ENCODE measurements around the gene DOCK1.

DOCK1 gene

DNA sequence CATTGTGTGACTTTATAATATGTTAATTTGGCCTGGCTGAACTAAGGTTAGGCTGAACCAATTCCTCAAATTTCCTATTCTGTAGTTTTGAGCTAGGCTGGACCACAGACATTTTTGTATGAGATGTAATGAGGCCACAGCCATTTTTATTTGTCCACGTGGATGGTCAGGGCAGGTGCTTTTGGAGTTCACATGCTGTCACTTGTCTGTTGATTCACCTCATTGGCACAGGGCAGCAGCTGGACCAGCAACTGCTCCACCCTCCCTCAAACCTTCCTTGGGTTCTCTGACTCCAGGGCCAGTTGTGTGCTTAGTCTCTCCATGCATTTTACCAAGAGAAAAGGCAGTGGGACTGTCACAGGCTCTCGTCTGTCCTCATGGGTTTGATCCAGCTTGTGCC is 567.7 kb downstream of the DOCK1 start:
- in situ Hi-C loops (cut with MboI; ENCODE audit: low sequenced_read_pairs), result no loop called here

DNA sequence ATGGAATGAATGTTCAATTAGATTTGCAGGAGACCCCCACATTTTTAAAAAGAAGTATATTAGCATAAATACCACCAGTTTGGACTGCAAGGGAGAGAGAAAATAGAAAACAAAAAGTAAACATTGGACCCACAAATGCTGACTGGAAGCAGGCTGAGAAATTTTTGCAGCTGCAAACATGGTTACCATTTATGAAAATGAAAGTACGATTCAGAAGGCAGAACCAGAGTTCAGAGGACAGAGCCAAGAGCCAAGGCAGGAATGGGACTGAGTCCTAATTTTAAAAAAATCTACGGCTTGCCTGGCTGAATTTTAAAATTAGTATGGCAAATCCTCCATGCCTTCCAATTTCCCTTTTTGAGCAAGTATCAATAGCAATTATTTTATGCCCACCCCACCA is 569.3 kb downstream of the DOCK1 start:
- in situ Hi-C loops (cut with MboI; ENCODE audit: low sequenced_read_pairs), result no loop called here

DNA sequence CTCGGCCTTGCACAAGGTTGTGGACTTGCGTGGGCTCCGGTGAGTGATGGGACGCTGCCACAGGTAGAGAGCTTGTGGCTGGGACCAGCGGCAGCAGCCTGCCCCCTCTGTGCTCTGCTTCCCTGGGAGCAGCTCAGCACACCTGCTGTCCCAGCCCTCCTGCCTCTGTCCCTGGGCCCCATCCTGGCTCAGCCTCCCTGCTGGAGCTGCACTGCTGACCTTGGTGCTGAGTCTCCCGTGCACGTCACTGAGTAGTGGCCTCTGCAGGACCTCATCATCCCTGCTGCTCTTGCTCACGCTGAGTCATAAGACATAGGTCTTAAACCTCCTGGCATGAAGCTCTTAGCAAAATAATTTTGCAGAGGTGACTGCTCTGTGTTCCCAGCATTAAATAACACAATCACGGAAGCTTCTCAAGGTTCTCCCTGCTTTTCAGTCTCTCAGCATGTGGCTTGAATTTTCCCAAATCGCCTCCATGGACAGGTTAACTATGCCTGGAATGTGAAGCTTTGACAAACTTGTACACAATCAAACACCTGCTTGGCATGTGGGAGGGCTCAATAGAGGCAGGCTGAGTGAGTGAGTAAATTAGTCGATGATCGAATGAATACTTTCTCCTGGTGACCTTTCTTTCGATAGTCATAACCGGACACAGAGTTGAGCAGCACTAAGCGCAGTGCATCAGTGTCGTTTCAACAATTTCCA is 580.1 kb downstream of the DOCK1 start:
- in situ Hi-C loops (cut with MboI; ENCODE audit: low sequenced_read_pairs), result no loop called here

DNA sequence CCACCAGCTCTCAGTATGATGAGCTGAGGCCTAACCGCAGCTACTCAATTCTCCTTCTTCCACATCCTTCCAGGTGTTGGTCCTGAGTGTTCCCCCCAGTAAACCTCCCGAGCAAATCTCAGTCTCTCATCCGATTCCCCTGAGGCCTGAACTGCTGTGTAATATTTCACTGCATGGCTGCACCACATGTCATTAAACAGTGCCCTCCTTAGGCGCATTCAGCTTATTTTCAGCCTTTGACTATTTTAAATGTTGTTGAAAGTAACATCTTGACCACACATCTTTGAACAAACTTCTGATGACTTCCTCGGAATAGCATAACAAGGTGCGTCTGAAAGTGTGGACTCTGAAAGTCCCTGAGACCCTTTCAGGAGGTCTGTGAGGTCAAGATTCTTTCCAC is 581.1 kb downstream of the DOCK1 start:
- in situ Hi-C loops (cut with MboI; ENCODE audit: low sequenced_read_pairs), result no loop called here

DNA sequence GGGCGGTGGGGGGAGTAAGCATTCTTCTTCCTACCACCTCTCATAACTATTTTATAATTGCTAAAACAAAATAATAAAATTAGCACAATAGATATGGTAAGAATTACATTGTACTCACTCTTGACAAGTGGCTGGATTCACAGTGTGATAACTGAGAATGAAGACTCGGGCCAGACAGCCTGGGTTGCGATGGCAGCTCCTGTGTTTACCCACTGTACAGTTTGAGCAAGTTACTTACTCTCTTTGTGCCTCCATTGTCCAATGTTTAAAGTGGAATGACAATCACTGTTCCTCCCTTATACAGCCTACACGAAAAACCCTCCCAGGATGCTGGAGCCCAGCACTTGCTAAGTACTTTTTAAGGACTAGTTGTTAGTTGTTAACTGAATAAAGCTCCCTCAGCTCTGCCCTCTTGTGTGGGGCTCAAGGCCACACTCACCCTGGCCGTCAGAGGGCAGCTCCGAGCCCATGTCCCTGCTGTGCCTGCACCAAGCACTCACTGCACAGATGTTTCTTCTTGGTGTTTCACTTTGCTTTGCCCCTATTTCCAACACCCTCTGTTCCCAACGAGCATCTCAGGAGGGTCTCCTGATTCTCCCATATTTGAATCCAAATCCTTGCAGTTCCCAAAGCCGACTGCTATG is 587.5 kb downstream of the DOCK1 start:
- in situ Hi-C loops (cut with MboI; ENCODE audit: low sequenced_read_pairs), result no loop called here

DNA sequence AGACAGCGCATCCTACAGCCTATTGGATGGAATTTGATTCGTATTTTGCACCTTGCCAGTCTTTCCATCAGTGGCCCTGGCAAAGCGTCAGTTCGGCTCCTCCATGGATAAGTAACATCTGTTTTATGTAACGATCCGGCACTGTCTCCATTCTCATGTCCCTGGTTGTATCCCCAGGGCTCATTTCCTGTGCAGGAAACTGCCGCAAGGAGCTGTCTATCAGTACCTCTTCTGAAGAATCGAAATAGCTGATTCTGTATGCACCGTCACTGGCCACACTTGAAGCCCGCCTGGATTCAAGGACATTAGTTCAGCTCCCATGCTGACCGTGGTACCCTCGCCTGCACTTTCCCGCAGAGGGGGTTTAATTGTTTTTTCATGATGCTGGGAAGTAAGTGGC is 590.8 kb downstream of the DOCK1 start:
- in situ Hi-C loops (cut with MboI; ENCODE audit: low sequenced_read_pairs), result no loop called here

DNA sequence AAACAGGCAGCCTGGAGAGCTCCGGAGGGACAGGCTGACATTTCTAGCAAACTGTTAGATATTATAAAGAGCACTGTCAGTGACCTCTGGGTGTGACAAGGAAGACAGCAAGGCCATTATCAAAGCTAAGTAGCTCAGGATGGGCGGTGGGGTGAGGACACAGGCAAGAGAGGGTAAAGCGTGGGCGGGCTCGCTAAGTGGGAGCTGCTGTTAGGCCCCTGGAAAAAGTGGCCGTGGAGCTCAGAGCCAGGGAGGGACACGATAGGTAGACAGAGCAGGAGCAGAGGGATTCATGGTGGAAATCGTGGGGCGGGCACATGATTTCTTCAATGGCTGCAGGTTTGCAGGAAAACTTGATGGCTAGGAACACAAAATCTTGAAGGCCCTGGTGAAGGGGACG is 592.5 kb downstream of the DOCK1 start:
- in situ Hi-C loops (cut with MboI; ENCODE audit: low sequenced_read_pairs), result no loop called here

DNA sequence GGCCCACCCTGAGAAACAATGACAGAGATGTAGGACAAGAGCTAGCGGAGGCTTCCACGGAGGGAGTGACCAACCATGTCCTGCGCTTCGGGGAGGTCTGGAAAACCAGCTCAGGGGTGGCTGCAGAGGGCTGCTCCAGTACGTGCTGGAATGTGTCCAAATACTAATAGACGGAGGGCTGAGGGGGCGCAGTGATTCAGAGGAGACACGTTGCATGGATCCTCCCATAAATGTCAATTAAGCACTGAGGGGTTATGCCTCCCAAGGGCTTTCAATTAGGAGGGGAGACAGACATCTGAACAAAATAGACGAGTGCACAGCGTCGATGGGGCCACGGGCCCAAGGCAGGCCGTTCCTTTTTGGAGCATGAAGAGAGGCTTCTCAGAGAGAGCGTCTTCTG is 592.9 kb downstream of the DOCK1 start:
- in situ Hi-C loops (cut with MboI; ENCODE audit: low sequenced_read_pairs), result no loop called here

DNA sequence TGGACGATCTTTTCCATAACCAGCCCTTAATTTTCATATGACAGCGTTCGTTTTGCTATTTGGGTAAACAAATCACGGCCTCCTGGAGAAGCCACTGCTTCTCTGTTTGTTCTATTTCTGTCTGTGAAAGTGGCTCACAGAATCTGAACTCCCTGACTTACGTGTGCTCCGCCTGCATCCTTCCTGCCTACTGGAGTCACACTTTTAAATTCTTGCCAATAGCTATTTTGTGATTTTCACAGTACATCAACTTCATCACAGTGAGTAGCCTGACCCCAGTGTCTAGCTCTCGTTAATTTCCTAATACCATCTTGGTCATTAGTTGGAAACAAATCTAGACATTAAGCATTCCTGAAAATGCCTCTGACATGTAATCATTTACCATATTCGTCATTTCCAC is 594.9 kb downstream of the DOCK1 start:
- in situ Hi-C loops (cut with MboI; ENCODE audit: low sequenced_read_pairs), result no loop called here
